ENCODE results near the gene WDR46. TPM values are rescaled to one million over a fixed set of nuclear protein-coding genes. Genes with fewer than 3 reads are reported as not detected.
"Not testable (repeated sequence)": the region's sequence is repeated elsewhere in the genome, so short reads cannot be mapped to it uniquely, and the experiment has no call there.

WDR46 gene
- total RNA-seq, 1 donor from 2014 or later, result 132 TPM

GRCh38 chr6:33292996-33293682 lies 4.1 kb upstream of the WDR46 start:
- Histone ChIP-seq H3K27me3 (ENCODE audit: control insufficient read depth, insufficient read depth, low read length) (no peaks in the 10 kb centered on the region), H3K4me3 (ENCODE audit: low read depth, low read length) (no peak overlapping the region), H3K36me3 (ENCODE audit: control insufficient read depth, insufficient read depth, low read length) (peaks cover 27% of the 10 kb centered on the region)
- DNase-seq (ENCODE audit: low read depth) (no peak), FAIRE-seq (no peak)
- no peak for TF ChIP-seq CTCF (IDR thresholded peaks at IDR 0.05; ENCODE audit: insufficient read depth, low read length, severe bottlenecking)

GRCh38 chr6:33290459-33290858 lies 1.4 kb upstream of the WDR46 start:
- Histone ChIP-seq H3K36me3 (ENCODE audit: control insufficient read depth, insufficient read depth, low read length) (peaks cover 28% of the 10 kb centered on the region), H3K27me3 (ENCODE audit: control insufficient read depth, insufficient read depth, low read length) (no peaks in the 10 kb centered on the region), H3K4me3 (ENCODE audit: low read depth, low read length) (peak overlapping the region; percentile 80)
- DNase-seq (ENCODE audit: low read depth), result no peak
- FAIRE-seq, result no peak
- no peak for TF ChIP-seq CTCF (IDR thresholded peaks at IDR 0.05; ENCODE audit: insufficient read depth, low read length, severe bottlenecking)

- FAIRE-seq (no peak), DNase-seq (ENCODE audit: low read depth) (no peak)
- peaks cover 24% of the 10 kb centered on the region for H3K36me3 ChIP-seq (ENCODE audit: control insufficient read depth, insufficient read depth, low read length)
- peak overlapping the region; percentile 80 for H3K4me3 ChIP-seq (ENCODE audit: low read depth, low read length)
- TF ChIP-seq CTCF (IDR thresholded peaks at IDR 0.05; ENCODE audit: insufficient read depth, low read length, severe bottlenecking), result no peak
- no peaks in the 10 kb centered on the region for H3K27me3 ChIP-seq (ENCODE audit: control insufficient read depth, insufficient read depth, low read length)
Measured at GRCh38 chr6:33289784-33290315, 811 bp upstream of the WDR46 start.

- TF ChIP-seq CTCF (IDR thresholded peaks at IDR 0.05; ENCODE audit: insufficient read depth, low read length, severe bottlenecking), result no peak
- Histone ChIP-seq H3K36me3 (ENCODE audit: control insufficient read depth, insufficient read depth, low read length) (peaks cover 19% of the 10 kb centered on the region), H3K27me3 (ENCODE audit: control insufficient read depth, insufficient read depth, low read length) (no peaks in the 10 kb centered on the region), H3K4me3 (ENCODE audit: low read depth, low read length) (peak overlapping the region; percentile 80)
- no peak for DNase-seq (ENCODE audit: low read depth)
- FAIRE-seq, result no peak
Measured at GRCh38 chr6:33288141-33288920, 708 bp downstream of the WDR46 start.

GRCh38 chr6:33286946-33287914 lies 1.8 kb downstream of the WDR46 start:
- FAIRE-seq, result no peak
- no peak overlapping the region for H3K4me3 ChIP-seq (ENCODE audit: low read depth, low read length)
- H3K36me3 ChIP-seq (ENCODE audit: control insufficient read depth, insufficient read depth, low read length), result peaks cover 17% of the 10 kb centered on the region
- TF ChIP-seq CTCF (IDR thresholded peaks at IDR 0.05; ENCODE audit: insufficient read depth, low read length, severe bottlenecking), result no peak
- no peaks in the 10 kb centered on the region for H3K27me3 ChIP-seq (ENCODE audit: control insufficient read depth, insufficient read depth, low read length)
- no peak for DNase-seq (ENCODE audit: low read depth)

- FAIRE-seq; DNase-seq (ENCODE audit: low read depth); H3K27me3 ChIP-seq (ENCODE audit: control insufficient read depth, insufficient read depth, low read length); H3K4me3 ChIP-seq (ENCODE audit: low read depth, low read length): not testable (repeated sequence)
- peaks cover 15% of the 10 kb centered on the region for H3K36me3 ChIP-seq (ENCODE audit: control insufficient read depth, insufficient read depth, low read length)
Measured at GRCh38 chr6:33285214-33285613, 3.8 kb downstream of the WDR46 start.
